Measurements from ENCODE around the gene LMTK3.

GRCh38 chr19:48512504-48513288 is 1.1 kb upstream of the LMTK3 start:
- TF ChIP-seq CTCF (IDR thresholded peaks at IDR 0.05) (no peak), POLR2AphosphoS5 (IDR thresholded peaks at IDR 0.05; ENCODE audit: low read depth, low read length) (no peak), REST (IDR thresholded peaks at IDR 0.05; ENCODE audit: insufficient read depth in 1 of 2, low read depth in 2 of 2, low read length in 1 of 2) (no peak)
